NOMO-1 (cell line): Measurements from ENCODE around the gene SLC9C1.

ENCODE experiments used
- DNase-seq, 2 experiments: peaks; one replicate each; lab custom pipeline; 2025; ENCODE audit not compliant: unreplicated experiment in 2 of 2; lab: John Stamatoyannopoulos, UW

SLC9C1 gene

DNA sequence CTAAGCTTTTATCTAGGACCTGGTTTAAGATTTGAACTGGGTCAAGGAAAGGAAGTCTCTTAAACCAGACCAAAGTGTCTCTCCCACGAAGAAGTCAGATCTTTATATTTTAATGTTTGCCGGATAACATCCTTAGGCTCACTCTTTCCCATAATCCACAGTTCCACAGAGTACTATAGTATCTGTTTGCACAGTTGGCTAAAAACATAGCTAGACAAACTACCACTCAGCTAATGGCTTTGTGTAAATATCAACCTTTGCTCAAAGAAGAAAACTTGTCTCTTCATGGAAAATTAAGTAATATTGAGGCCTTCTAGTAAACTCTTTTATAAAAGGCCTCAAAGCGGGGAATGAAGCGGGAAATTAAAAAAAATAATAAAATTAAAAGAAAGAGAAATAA lies 13.5 kb upstream of the SLC9C1 start:
- DNase-seq = no peak

DNA sequence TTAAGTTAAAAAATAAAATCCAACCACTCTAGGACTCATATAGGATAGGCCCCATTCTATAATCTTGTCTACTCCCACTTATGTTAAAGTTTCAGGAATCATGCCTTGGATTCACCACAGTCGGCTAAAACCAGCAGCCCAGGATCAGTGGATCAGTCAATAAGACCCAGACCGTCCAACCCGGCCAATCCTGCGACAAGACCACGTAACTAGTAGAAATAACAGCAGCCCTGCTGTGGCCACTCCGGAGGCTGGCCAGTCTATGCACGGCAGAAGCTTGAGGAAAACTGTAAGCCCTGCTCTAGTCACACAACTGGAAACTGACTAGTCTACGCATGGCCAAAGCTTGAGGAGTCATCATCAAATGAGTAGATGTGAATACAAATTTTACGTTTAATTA lies 12.8 kb upstream of the SLC9C1 start:
- DNase-seq = no peak

DNA sequence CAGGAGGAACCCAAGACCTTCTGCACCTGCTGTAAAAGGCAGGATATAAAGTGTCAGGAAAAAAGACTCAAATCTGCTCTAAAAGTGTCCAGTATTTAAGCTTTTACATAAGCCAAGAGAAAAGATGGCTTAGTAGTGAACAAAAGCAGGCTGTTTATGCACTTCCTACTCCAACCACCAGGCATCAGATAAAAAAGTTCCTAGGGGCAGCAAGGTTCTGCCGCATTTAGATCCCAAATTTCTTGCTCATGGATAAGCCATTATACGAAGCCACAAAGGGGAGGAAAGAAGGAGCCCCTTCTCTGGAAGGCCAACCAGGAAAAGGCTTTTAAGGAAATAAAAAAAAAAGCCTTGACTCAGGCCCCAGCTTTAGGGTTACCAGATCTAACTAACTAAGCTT lies 10.6 kb upstream of the SLC9C1 start:
- no peak for DNase-seq

DNA sequence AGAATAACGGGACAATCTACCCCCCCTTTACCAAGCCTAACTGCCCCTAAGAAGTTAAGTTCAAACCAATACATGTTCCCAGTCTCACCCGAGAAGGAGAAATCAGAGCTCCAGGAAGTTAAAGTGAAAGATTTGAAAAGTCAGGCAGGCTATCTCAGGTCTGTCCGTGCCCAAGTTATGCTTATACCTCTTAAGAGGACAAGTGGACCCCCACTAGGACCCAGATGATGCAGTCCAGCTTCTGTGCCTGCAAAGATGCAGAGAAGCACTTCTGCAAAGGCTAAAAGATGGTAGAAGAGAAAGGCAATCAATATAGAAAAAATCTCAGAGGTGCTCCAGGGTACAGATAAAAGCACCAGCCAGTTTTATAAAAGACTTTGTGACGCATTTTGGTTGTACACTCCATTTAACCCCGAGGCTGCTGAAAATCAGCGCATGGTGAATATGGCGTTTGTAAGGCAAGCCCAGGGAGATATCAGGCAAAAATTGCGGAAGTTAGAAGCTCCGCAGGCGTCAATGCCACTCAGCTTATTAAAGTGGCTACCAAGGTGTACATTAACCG lies 9.8 kb upstream of the SLC9C1 start:
- no peak for DNase-seq

DNA sequence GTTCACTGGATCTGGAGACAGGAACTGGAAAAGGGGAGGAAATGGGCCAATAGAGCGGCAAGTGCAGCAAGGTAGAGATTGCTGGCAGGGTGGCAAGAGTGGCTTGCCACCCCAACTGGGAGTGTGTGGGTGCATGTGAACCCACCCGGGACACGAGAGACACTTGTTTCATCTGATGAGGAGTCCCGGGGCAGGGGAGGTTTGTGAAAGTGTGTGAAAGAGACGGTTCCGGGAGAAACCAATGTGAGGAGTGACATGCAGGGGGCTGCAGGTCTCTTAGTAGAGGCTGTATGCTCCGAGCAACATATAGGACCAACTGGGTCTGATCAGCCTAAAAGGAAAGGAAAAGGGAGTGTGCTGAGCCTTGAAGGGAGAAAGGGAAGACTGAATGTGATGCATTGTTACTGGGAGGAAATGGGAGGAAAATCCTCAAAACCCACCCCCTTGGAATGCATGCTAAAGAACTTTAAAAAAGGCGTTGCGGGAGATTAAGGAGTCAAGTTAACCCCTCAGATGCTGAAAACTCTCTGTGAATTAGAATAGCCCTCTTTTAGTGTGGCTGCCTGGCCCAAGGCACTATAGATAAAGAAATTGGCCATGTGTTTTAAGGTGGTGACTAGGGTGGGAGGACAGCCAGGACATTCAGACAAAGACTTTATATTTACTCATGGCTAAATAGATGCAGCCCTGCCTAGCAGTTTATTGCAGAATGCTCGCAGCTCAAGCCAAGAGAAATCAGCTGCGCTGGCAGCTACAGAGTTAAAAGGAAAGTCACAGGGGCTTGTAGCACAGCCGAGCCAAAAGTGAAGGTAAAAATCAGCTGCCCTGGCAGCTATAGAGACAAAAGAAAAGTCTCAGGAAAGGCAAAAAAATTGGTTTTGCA lies 9.1 kb upstream of the SLC9C1 start:
- no peak for DNase-seq

DNA sequence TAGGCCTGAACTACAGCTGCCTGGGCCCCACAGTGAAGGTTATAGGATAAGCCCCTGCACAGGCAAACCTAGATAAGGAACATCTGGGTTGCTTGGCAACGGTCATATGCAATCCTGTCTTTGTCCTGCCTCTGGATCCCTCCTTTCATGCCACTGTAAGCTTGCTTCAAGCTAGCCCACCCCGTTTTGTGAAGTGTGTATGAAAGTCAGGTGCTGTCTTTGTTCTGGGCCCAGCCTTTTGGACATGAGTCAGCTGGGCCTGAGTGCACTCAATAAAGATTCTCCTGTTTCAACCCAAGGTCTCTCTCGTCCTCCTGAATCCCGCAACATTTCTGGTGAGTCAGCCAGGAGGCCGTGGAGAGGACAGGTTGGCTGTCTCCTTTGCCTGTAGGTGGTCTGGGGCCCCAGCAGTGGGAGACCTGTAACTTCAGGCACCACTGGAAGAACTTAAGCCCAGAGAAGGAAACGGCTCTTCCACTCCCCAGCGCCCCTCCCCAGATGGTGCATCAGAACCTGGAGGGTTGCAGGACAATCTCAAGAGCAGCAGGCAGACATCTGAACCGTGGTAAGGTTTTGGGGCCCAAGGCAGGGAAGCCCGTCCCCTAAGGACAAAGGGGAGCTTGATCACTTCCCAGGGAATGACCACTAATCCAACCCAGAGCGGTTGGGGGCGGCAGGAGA lies 8.3 kb upstream of the SLC9C1 start:
- DNase-seq = no peak

DNA sequence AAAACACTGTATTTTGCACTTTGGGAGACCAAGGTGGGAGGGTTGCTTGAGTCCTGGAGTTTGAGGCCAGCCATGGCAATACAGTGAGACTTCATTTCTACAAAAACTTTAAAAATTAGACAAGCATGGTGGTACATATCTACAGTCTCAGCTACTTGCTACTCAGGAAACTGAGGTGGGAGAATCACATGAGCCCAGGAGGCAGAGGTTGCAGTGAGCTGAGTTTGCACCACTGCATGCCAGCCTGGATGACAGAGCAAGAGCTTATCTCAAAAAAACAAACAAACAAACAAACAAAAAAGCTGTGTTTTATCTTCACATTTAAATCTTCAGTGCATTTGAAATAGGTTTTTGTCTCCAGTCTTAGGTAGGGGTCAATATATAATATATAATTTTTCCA lies 4.8 kb upstream of the SLC9C1 start:
- no peak for DNase-seq

DNA sequence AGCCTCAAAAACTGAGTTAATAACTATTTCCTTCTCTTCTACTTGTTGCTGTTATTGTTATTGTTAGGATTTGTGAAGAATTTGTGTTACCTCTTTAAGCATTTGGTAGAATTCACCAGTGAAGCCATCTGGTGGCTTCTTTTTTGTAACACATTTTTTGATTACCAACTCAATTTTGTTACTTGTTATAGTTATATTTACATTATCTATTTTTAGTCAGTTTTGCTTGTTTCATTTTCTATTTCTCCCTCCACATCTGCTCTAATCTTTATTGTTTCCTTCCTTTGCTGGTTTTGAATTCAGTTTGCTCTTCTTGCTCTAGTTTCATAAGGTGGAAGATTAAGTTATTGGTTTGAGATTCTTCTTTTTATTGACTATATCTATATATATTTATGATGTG lies 3.7 kb upstream of the SLC9C1 start:
- peak in 1 of 2 experiments; percentile 13 for DNase-seq

DNA sequence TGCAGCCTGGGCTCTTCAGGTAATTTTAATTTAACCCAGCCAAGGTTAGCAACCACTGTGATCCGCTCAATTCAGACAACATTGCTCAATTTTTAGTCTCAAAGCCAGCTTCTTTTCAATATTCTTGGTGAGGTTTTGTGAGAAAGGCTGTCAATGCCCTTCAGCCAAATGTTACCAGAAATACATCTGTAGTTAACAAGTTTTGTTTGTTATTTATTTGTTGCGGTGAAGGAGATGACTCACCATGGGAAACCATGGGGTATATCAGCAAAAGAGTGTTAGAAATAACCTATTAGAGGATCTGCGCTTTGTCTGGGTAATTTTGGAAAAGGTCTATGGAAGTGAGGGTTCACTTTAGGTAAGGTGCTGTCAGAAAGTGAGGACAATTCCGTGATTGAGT lies 5.0 kb downstream of the SLC9C1 start:
- no peak for DNase-seq

DNA sequence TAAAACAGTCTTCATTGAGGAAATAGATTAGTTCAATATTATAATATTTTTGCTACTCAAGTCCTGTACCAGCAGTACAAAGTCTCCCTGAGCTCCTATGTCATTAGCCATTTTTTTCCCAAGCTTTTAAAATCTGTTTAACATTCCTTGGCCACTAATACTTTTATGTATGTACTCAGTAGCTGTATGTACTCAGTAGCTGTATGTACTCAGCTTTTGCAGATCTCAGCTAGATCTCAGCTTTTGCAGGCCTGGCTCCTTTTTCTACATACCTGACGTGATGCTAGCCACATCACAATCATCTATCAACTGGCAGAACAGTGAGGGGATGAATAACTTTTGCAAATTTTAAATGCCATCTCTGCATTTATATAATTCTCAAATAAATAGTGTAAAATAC lies 13.8 kb downstream of the SLC9C1 start:
- DNase-seq = no peak

DNA sequence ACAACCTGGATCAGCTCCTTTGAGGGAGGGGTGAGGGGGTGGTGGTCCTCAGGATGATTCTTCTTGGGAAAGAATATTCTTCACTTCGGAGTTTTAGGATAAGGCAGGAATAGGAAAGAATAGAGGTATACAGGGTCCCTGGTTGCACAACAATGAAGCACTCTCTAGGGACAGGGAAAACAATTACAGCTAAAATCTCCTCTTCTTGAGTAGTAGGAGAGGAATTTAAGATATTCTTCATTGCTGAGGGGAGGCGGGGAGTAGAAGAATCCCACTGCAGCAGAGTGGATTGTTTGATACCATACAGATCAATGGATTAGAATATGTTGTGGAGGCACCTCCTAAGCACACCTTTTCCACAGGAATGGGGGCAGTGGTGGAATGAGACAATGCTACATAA lies 20.5 kb downstream of the SLC9C1 start:
- DNase-seq = no peak

DNA sequence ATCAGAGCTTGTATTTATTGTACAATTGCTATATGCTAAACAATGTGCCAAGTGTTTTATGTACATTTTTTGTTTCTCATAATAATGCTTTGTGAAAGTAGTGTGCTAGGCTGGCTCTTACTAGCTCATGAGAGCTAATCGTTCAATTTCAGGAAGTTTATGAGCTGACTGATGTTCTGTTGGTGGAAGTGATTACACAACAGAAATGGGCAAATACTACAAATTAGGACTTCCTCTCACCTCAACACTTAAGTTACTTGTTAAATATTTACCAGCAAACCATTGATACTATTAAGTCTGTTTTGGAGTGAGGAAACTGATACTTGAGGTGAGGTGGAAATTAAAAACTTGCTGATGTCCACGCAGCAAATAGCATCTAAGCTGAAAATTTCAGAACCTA lies 32.3 kb downstream of the SLC9C1 start:
- peak; percentile 76 to 87 for DNase-seq

DNA sequence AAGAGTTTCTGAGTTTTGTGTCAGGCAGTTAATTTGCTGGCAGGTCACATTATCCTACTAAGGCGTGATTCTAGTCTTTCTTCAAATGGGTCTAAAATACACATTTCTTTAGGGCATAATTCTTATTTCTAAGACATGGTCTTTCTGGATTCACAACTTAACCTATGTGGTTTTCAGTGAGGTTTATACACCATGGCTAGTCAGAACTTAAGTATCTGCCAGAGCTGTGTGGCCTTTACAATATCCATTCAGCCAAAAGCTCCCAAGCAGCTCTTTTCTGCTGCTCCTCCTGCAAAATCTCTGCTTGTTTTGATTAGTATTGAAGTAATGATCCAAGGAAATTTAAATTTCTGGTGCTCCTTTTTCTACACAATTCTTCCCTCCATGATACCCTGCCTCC lies 33.5 kb downstream of the SLC9C1 start:
- DNase-seq = no peak

DNA sequence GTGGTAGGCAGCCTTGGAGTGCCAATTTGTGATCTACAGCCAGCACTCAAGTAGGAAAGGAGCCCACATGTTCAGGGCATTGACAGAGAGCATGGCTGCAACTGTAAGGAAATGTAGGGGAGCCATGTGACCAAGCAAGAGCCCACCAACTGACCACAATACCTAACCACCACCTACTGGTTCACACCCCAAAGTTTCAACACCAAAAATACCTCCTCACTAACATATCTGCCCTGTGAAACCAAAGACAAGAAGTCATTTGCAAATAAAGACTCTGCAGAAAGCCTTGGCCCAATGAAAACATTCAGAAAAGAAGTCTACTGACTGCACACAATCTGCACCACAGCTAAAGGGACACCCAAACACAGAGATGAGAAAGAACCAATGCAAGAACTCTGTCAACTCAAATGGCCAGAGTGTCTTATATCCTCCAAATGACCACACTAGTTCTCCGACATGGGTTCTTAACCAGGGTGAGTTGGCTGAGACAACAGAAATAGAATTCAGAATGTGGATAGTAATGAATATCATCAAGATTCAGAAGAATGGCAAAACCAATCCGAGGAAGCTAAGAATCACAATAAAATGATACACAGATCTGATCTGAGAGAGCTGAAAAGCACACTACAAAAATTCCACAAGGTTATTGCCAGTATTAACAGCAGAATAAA lies 40.6 kb downstream of the SLC9C1 start:
- no peak for DNase-seq

DNA sequence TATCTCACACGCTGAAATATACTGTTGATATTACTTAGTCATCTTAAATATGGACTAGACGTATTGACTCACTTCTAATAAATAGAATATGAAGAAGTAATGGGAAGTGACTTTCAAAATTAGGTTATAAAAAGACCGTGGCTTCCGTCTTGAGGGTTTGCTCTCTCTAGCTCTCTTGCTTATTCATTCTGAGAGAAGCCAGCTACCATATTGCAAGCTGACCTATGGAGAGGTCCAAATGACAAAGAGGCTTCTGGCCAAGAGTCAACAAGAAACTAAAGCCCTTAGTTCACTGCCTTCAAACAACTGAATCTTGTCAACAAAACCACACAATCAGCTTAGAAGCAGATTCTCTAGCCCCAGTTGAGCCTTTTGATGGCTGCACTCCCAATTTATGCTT lies 46.1 kb downstream of the SLC9C1 start:
- DNase-seq = peak in 1 of 2 experiments; percentile 14

DNA sequence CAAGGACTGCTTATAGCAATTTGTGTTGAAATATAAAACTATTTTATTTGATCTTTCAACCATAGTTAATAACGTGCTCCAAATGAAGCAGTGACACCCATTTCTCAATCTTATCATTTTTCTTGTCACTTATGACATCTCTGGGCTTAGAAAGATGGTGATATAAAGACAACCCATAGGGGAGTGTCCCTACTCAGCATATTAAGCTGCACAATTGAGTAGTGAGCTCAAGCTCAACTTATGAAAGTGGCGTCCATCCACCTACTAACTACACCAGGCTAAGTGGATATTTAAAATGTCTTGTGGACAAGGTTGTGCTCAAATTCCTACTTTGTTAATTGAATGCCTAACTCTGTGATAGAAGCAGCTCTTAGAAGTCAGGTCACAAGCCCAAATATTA lies 46.7 kb downstream of the SLC9C1 start:
- DNase-seq = peak in 1 of 2 experiments; percentile 45

DNA sequence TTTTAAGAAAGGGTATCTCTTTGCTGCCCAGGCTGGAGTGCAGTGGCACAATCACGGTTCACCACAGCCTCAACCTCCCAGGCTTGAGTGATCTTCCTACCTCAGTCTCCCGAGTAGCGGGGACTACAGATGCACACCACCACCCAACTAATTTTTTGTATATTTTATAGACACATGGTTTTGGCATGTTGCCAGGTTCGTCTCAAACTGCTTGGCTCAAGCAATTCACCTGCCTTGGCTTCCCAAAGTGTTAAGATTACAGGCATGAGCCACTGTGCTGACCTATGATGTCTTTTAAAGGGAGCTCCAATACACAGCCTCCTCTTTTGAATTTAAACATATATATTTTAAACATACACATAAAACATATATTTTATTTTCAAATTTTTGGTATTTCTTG lies 60.9 kb downstream of the SLC9C1 start:
- DNase-seq = no peak

DNA sequence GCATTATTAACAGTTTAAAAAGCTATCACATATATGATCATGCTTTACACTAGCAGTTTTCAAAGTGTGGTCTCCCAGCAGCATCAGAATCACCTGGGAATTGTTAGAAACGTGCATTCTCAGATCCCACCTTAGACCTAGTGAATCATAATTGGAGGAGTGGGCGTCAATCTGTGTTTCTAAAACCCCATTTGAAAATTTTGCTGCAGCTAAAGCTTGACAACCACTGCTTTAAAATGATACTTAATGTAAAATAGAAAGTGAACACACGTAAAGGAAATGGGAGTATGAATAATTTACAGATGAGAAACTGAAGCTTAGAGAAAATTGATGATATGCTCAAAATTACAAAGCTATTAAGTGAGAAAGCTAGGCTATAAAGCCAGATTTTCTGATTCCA lies 62.3 kb downstream of the SLC9C1 start:
- DNase-seq = no peak

DNA sequence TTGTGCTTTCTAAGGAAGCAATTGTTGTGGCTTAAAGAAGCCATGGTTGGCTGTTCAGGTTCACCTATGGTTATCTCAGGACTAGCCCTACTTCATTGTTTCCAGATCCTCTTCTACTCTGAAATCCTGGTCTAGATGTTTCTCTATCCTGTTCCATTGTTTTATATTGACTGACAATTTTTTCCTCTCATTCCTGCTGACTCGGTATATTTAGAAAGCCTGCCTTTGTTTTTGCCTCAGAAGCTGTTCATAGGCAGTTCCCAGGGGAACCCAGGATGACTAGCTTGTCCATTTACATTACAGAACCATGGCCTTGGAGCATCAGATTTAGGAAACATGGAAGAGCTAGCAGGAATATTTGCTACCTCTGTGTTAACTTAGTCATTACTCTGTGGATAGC lies 64.0 kb downstream of the SLC9C1 start:
- DNase-seq = no peak

DNA sequence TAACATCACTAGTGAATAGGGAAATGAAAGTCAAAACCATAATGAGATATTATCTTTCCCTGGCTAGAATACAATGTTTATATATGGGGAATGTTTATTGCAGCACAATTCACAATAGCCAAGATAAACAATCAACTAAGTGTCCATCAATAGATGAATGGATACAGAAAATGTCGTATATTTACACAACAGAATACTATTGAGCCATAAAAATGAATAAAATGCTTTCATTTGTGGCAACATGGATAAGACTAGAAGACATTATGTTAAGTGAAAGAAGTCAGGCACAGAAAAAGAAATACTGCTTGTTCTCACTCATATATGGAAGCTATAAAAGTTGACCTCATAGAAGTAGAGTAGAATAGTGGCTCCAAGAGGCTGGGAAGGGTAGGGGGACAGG lies 65.2 kb downstream of the SLC9C1 start:
- DNase-seq = no peak

DNA sequence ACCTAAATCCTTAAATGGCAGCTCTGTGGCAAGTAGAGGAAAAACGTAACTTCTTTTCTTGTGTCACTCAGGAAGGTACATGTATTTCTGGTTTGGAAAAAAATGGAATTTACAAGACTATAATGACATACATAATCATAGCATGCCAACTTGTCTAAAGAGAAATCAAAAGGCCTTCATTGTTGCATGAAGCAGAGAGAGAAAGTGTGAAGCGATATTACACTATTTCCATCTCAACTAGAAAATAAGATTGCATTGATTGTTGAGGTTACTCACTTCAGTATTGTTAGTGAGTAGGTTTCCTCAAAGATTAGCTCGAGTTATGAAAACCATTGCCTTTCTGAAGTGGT lies 93.7 kb downstream of the SLC9C1 start:
- DNase-seq = no peak
